Measurements from ENCODE around the gene GUCY2F.

Gene GUCY2F

DNA sequence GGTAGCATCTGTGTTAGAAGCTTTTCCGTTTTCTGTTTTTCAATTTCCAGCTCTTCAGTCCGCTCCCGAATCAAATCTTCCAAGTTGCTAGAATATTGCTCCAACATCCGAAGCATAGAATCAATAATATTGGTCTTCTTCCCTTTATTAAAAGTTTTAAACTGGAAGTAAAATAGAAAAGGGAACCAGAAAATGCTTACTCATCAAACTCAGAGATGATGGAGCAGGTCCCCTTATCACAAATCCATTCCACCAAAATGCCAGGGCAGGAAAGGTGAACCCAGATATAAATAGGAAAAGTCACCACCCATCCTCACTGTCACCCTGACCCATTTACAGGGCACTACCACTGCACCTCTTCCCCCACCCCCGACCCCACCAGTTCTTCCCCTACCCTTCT lies 89.0 kb downstream of the GUCY2F start:
- Histone ChIP-seq H3K4me1 (ENCODE audit: control insufficient read depth, insufficient read depth, low read length) (no peaks in the 10 kb centered on the region), H3K9ac (ENCODE audit: low read depth, low read length) (no peak overlapping the region), H3K36me3 (ENCODE audit: control insufficient read depth, insufficient read depth, low read length) (no peaks in the 10 kb centered on the region), H3K9me3 (ENCODE audit: control insufficient read depth, insufficient read depth, low read length) (no peaks in the 10 kb centered on the region), H3K27me3 (ENCODE audit: control insufficient read depth, insufficient read depth, low read length) (no peaks in the 10 kb centered on the region), H3K4me3 (ENCODE audit: low read depth, low read length) (no peak overlapping the region)

DNA sequence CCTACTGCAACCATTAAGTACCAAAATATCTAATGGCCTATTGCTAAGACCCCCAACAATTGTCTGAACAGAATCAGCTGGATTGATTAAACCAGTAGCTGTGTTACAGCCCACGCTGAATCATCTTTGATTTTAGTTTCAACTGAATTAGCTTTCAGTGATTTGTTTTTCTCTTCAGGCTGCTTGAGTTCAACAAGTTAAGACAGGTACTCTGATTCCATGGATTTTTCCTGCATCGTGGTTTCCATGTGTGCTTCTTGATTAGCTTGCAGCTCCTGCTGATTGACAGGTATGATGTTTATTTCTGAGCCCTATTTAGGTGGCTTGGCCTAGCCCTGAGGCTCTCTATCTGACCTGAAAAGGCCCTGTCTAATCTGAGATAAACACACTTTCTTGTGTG lies 91.3 kb downstream of the GUCY2F start:
- no peak overlapping the region for H3K9ac ChIP-seq (ENCODE audit: low read depth, low read length)
- no peaks in the 10 kb centered on the region for H3K4me1 ChIP-seq (ENCODE audit: control insufficient read depth, insufficient read depth, low read length)
- no peaks in the 10 kb centered on the region for H3K9me3 ChIP-seq (ENCODE audit: control insufficient read depth, insufficient read depth, low read length)
- H3K36me3 ChIP-seq (ENCODE audit: control insufficient read depth, insufficient read depth, low read length), result no peaks in the 10 kb centered on the region
- H3K27me3 ChIP-seq (ENCODE audit: control insufficient read depth, insufficient read depth, low read length), result no peaks in the 10 kb centered on the region
- no peak overlapping the region for H3K4me3 ChIP-seq (ENCODE audit: low read depth, low read length)

DNA sequence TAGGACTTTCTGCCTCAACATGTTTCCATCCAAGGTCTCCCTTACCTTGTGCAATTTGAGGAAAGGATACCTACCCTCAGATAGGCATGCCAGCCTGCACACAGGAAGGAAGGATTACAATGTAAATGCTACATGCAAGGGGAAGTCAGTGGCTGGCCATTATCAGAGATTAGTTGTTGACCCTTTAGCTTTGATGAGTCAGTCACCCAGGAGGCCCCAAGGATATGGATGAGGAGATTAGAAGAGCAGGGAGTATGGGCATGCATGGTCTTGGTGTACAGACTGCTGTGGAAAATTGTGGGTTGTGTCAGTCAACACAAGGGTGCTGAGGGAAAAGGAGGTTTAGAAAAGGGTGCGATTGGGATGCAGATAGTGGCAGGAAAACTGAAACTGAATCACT lies 92.0 kb downstream of the GUCY2F start:
- no peaks in the 10 kb centered on the region for H3K9me3 ChIP-seq (ENCODE audit: control insufficient read depth, insufficient read depth, low read length)
- no peak overlapping the region for H3K4me3 ChIP-seq (ENCODE audit: low read depth, low read length)
- no peak overlapping the region for H3K9ac ChIP-seq (ENCODE audit: low read depth, low read length)
- H3K36me3 ChIP-seq (ENCODE audit: control insufficient read depth, insufficient read depth, low read length), result no peaks in the 10 kb centered on the region
- no peaks in the 10 kb centered on the region for H3K27me3 ChIP-seq (ENCODE audit: control insufficient read depth, insufficient read depth, low read length)
- H3K4me1 ChIP-seq (ENCODE audit: control insufficient read depth, insufficient read depth, low read length), result no peaks in the 10 kb centered on the region

DNA sequence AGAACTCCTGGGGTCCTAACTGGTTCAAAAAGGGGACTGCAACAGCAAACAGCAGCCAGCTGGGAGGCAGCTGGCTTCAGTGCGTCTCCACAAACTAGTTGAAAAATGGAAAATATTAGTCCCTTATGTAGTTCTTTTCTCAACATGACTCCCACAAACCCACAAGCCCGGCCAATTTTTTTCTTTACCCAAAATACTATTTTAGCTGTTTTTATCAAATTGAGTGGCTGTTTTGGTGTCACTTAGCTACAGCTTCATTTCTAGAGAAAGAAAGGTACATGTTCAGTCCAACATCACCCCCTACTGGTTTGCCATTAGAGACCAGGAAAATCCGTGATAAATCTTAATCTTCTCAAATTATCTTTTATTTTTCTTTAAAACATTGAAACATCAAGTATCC lies 97.2 kb downstream of the GUCY2F start:
- Histone ChIP-seq H3K9me3 (ENCODE audit: control insufficient read depth, insufficient read depth, low read length) (no peaks in the 10 kb centered on the region), H3K36me3 (ENCODE audit: control insufficient read depth, insufficient read depth, low read length) (no peaks in the 10 kb centered on the region), H3K4me1 (ENCODE audit: control insufficient read depth, insufficient read depth, low read length) (no peaks in the 10 kb centered on the region), H3K4me3 (ENCODE audit: low read depth, low read length) (no peak overlapping the region), H3K27me3 (ENCODE audit: control insufficient read depth, insufficient read depth, low read length) (no peaks in the 10 kb centered on the region), H3K9ac (ENCODE audit: low read depth, low read length) (no peak overlapping the region)

DNA sequence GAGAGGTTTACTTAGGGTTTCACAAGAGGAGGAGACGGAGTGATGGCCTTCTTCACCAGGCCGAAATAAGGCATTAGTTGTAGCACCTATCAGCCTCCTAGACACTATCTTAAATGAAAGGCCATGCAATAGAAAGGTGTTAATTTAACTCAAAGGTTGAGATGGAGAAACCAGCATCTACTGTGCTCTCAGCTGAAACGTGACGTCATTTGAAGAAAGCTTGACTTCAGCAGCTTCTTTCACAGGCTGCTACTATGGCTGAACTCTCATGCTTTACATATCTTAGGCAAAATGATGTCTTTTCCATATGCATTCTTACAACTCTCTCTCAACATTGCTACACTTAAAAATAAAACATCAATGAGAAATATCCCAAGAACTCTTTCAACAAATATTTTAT lies 99.6 kb downstream of the GUCY2F start:
- Histone ChIP-seq H3K4me1 (ENCODE audit: control insufficient read depth, insufficient read depth, low read length) (no peaks in the 10 kb centered on the region), H3K9ac (ENCODE audit: low read depth, low read length) (no peak overlapping the region), H3K4me3 (ENCODE audit: low read depth, low read length) (no peak overlapping the region), H3K27me3 (ENCODE audit: control insufficient read depth, insufficient read depth, low read length) (no peaks in the 10 kb centered on the region), H3K9me3 (ENCODE audit: control insufficient read depth, insufficient read depth, low read length) (no peaks in the 10 kb centered on the region), H3K36me3 (ENCODE audit: control insufficient read depth, insufficient read depth, low read length) (no peaks in the 10 kb centered on the region)

DNA sequence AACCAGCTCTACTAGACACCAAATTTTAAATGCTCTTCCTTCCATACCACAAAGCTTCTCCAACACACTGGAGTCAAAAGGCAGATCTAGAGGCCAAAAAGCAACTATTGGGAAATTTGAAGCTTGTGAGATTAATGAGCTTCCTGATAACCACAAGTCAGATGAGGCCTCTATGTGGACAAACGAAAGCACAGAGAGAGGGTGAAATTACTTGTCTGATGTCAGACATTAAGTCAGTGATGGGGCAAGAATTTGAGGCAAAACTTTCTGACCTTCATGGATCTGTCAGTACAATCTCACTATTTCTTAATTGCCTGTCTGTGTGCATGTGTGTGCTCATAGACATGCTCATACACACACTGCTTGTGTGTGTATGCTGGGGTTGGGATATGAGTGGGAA lies 103.6 kb downstream of the GUCY2F start:
- Histone ChIP-seq H3K4me1 (ENCODE audit: control insufficient read depth, insufficient read depth, low read length) (peaks cover 4% of the 10 kb centered on the region), H3K36me3 (ENCODE audit: control insufficient read depth, insufficient read depth, low read length) (no peaks in the 10 kb centered on the region)

DNA sequence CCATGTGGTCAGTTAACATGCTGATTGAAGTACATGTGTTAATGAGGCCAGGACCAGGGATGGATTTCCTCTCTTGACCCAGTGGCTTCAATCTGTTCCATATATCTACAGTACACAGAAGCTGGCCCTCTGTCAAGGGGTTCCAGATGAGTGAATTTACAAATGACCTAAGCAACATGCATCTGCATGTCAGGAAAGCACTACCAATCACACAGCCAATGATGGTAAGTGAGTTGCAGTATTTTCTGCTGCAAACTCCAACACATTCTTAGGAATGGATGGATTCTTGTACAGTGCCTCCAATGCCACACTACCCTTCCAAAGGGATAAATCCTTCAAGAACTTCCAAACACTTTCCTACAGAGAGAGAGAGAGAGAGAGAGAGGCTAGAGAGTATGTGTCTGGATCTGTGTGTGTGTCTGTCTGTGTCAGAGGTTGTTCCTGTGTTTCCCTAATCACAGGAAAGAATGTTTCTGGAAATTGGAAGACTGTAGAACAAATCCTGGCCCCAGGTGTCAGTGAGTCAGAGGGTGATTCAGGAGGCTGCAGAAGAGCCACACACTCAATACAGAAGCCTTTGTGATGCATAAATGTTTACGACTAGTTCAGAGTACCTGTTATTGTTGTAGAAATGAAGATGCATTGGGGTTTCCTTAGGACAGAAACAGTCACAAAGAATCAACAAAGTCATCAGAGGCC lies 107.5 kb downstream of the GUCY2F start:
- Histone ChIP-seq H3K4me3 (ENCODE audit: low read depth, low read length) (no peak overlapping the region), H3K36me3 (ENCODE audit: control insufficient read depth, insufficient read depth, low read length) (no peaks in the 10 kb centered on the region), H3K9ac (ENCODE audit: low read depth, low read length) (no peak overlapping the region), H3K9me3 (ENCODE audit: control insufficient read depth, insufficient read depth, low read length) (no peaks in the 10 kb centered on the region), H3K4me1 (ENCODE audit: control insufficient read depth, insufficient read depth, low read length) (peaks cover 10% of the 10 kb centered on the region), H3K27me3 (ENCODE audit: control insufficient read depth, insufficient read depth, low read length) (no peaks in the 10 kb centered on the region)

More for the DNA sequence above, 103.6 kb downstream of the GUCY2F start:
- no peaks in the 10 kb centered on the region for H3K27me3 ChIP-seq (ENCODE audit: control insufficient read depth, insufficient read depth, low read length)
- no peak overlapping the region for H3K4me3 ChIP-seq (ENCODE audit: low read depth, low read length)
- no peak overlapping the region for H3K9ac ChIP-seq (ENCODE audit: low read depth, low read length)
- H3K9me3 ChIP-seq (ENCODE audit: control insufficient read depth, insufficient read depth, low read length), result no peaks in the 10 kb centered on the region

DNA sequence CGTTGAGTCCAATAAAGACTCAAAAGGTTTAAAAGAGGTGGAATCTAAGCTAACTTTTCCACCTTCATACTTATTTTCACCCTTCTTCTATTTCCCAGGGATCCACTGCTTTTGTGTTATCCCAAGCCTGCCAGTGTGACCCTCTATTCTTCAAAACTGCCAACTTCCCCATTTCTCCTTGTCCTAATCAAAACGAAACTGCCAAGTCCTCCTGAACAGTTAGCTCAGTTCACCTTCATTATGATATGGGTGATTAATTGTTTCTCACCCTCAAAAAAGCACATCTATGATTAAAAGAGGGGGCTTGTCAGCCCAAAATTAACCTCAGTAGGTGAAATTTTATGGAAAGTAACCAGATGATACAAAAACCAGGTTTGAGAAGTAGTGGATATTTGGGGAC lies 108.4 kb downstream of the GUCY2F start:
- no peak overlapping the region for H3K9ac ChIP-seq (ENCODE audit: low read depth, low read length)
- H3K27me3 ChIP-seq (ENCODE audit: control insufficient read depth, insufficient read depth, low read length), result no peaks in the 10 kb centered on the region
- peaks cover 10% of the 10 kb centered on the region for H3K4me1 ChIP-seq (ENCODE audit: control insufficient read depth, insufficient read depth, low read length)
- H3K4me3 ChIP-seq (ENCODE audit: low read depth, low read length), result no peak overlapping the region
- no peaks in the 10 kb centered on the region for H3K36me3 ChIP-seq (ENCODE audit: control insufficient read depth, insufficient read depth, low read length)
- no peaks in the 10 kb centered on the region for H3K9me3 ChIP-seq (ENCODE audit: control insufficient read depth, insufficient read depth, low read length)

DNA sequence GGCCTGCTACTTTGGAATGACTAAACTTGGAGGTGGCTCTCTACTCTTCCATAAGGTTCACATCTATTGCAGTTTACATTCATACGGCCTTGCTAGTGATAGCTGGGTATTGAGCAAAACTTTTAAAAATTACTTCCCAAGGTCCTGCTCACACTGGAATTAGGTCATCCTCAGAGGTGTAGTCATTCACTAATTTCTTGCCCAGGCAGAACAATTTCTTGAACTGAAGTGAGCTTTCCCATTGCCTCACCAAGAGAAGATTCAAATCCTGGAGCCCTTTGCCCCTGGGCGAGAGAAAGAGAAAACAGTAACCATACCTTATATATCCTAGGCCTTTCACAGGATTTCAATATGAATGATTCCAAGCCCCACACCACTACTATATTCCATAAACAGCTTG lies 109.2 kb downstream of the GUCY2F start:
- H3K4me1 ChIP-seq (ENCODE audit: control insufficient read depth, insufficient read depth, low read length), result peaks cover 10% of the 10 kb centered on the region
- no peak overlapping the region for H3K4me3 ChIP-seq (ENCODE audit: low read depth, low read length)
- no peaks in the 10 kb centered on the region for H3K9me3 ChIP-seq (ENCODE audit: control insufficient read depth, insufficient read depth, low read length)
- no peaks in the 10 kb centered on the region for H3K27me3 ChIP-seq (ENCODE audit: control insufficient read depth, insufficient read depth, low read length)
- H3K36me3 ChIP-seq (ENCODE audit: control insufficient read depth, insufficient read depth, low read length), result no peaks in the 10 kb centered on the region
- H3K9ac ChIP-seq (ENCODE audit: low read depth, low read length), result no peak overlapping the region

DNA sequence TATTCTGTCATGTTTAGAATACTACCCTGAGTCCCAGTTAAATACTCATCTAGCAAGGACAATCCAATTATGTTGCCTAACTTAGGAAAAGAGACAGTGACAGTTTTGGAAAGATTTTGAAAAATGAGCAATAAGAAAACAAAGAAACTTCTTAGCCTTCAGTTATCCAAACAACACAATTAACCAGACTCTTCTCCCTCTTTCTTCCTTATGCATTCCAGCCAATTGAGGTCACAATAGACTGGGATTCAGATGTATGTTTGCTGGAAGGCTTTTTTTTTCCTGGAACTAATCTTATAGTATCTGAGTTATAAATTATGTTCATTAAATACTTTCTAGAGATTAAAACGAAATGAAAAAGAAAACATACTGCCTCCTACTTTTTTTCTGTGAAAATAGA lies 109.6 kb downstream of the GUCY2F start:
- no peaks in the 10 kb centered on the region for H3K36me3 ChIP-seq (ENCODE audit: control insufficient read depth, insufficient read depth, low read length)
- H3K4me3 ChIP-seq (ENCODE audit: low read depth, low read length), result no peak overlapping the region
- no peaks in the 10 kb centered on the region for H3K9me3 ChIP-seq (ENCODE audit: control insufficient read depth, insufficient read depth, low read length)
- peaks cover 10% of the 10 kb centered on the region for H3K4me1 ChIP-seq (ENCODE audit: control insufficient read depth, insufficient read depth, low read length)
- H3K9ac ChIP-seq (ENCODE audit: low read depth, low read length), result no peak overlapping the region
- H3K27me3 ChIP-seq (ENCODE audit: control insufficient read depth, insufficient read depth, low read length), result no peaks in the 10 kb centered on the region

DNA sequence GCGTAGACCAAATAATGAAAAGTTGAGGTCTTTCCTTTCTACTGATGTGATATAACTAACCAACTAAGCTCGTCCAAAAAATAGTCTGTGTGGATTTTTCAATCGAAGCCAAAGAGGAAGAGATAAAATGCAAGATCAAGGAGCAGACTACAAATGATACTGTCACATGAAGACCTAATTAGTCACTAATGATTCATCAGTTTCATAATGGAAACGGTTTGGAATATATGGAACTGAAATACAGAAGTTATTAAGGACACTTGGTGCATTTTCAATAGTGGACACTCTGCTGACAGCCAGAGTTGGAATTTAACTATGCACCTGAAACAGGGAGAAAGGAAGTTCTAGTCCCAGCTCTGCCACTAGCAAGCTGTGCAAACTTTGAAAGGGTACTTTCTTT lies 119.8 kb downstream of the GUCY2F start:
- H3K9me3 ChIP-seq (ENCODE audit: control insufficient read depth, insufficient read depth, low read length), result no peaks in the 10 kb centered on the region
- no peaks in the 10 kb centered on the region for H3K4me1 ChIP-seq (ENCODE audit: control insufficient read depth, insufficient read depth, low read length)
- H3K27me3 ChIP-seq (ENCODE audit: control insufficient read depth, insufficient read depth, low read length), result no peaks in the 10 kb centered on the region
- no peak overlapping the region for H3K4me3 ChIP-seq (ENCODE audit: low read depth, low read length)
- no peaks in the 10 kb centered on the region for H3K36me3 ChIP-seq (ENCODE audit: control insufficient read depth, insufficient read depth, low read length)
- no peak overlapping the region for H3K9ac ChIP-seq (ENCODE audit: low read depth, low read length)

DNA sequence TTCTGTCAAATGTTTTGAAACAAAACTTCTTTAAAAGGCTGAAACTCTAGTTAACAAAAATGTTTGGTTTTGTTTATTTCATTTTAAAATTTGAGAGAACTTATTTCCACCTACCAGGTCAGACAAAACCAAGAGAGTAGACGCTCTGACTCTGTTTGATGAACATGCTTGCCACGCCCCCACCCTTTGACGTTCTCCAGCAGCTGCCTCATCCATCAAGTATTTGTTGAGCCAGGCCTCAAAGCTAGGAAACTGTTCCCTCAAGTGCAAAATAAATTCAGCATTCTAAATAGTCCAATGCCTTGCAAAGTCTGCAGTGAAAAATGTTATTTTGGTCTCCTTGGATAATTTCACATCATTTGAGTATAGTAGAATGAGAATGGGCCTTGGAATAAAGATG lies 121.6 kb downstream of the GUCY2F start:
- Histone ChIP-seq H3K4me3 (ENCODE audit: low read depth, low read length) (no peak overlapping the region), H3K36me3 (ENCODE audit: control insufficient read depth, insufficient read depth, low read length) (no peaks in the 10 kb centered on the region), H3K9ac (ENCODE audit: low read depth, low read length) (no peak overlapping the region), H3K27me3 (ENCODE audit: control insufficient read depth, insufficient read depth, low read length) (no peaks in the 10 kb centered on the region), H3K9me3 (ENCODE audit: control insufficient read depth, insufficient read depth, low read length) (no peaks in the 10 kb centered on the region), H3K4me1 (ENCODE audit: control insufficient read depth, insufficient read depth, low read length) (no peaks in the 10 kb centered on the region)
